ENCODE data around the gene APBA3. TPM values are rescaled to one million over a fixed set of nuclear protein-coding genes. Genes with fewer than 3 reads are reported as not detected.

The APBA3 gene
- total and polyA plus RNA-seq, 9 of the 15 experiments (the other 6 are each of a cell fraction or from before 2014, with no cell fraction given) = 0.10 to 29.5 (median 11.5) TPM

GRCh38 chr19:3761382-3762129 lies at the start of gene APBA3 (continued):
- TF ChIP-seq, protein P1, sequence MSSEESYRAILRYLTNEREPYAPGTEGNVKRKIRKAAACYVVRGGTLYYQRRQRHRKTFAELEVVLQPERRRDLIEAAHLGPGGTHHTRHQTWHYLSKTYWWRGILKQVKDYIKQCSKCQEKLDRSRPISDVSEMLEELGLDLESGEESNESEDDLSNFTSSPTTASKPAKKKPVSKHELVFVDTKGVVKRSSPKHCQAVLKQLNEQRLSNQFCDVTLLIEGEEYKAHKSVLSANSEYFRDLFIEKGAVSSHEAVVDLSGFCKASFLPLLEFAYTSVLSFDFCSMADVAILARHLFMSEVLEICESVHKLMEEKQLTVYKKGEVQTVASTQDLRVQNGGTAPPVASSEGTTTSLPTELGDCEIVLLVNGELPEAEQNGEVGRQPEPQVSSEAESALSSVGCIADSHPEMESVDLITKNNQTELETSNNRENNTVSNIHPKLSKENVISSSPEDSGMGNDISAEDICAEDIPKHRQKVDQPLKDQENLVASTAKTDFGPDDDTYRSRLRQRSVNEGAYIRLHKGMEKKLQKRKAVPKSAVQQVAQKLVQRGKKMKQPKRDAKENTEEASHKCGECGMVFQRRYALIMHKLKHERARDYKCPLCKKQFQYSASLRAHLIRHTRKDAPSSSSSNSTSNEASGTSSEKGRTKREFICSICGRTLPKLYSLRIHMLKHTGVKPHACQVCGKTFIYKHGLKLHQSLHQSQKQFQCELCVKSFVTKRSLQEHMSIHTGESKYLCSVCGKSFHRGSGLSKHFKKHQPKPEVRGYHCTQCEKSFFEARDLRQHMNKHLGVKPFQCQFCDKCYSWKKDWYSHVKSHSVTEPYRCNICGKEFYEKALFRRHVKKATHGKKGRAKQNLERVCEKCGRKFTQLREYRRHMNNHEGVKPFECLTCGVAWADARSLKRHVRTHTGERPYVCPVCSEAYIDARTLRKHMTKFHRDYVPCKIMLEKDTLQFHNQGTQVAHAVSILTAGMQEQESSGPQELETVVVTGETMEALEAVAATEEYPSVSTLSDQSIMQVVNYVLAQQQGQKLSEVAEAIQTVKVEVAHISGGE (CRISPR knock-in tag; IDR thresholded peaks at IDR 0.05) = peak in 2 of 3 experiments; percentile 87 to 98; a peak in 4 of 6 replicates
- TF ChIP-seq ASH1L (IDR thresholded peaks at IDR 0.05; ENCODE audit: borderline replicate concordance, low read depth, partially characterized antibody) (peak; percentile 67), POU5F1 (IDR thresholded peaks at IDR 0.05; ENCODE audit: borderline replicate concordance, low read depth, low read length, partially characterized antibody) (peak; percentile 63), ZNF778 (CRISPR knock-in tag; IDR thresholded peaks at IDR 0.05) (no peak), ZC3H11A (IDR thresholded peaks at IDR 0.05; ENCODE audit: low read depth, low read length) (no peak), KLF13 (tag; IDR thresholded peaks at IDR 0.05; ENCODE audit: borderline replicate concordance, low read depth) (0 out of 2 replicates have a peak, but pooled peaks have one; percentile 54), GABPA (tag; conservative IDR thresholded peaks at IDR 0.05; ENCODE audit: low read depth) (peak; percentile 88), EWSR1 (IDR thresholded peaks at IDR 0.05; ENCODE audit: borderline replicate concordance, low read depth, partially characterized antibody) (no peak), CCAR2 (IDR thresholded peaks at IDR 0.05; ENCODE audit: low read depth, low read length) (no peak), FOXA1 (IDR thresholded peaks at IDR 0.05; ENCODE audit: borderline replicate concordance) (no peak), BHLHE40 (IDR thresholded peaks at IDR 0.05; ENCODE audit: low read length) (peak; percentile 9; the same call in 1 of the 2 replicates), NCOA1 (IDR thresholded peaks at IDR 0.05; ENCODE audit: low read depth) (peak; percentile 97), NR2C2 (CRISPR knock-in tag; IDR thresholded peaks at IDR 0.05) (peak; percentile 66), NR2C2 (tag; IDR thresholded peaks at IDR 0.05) (no peak), ZC3H8 (IDR thresholded peaks at IDR 0.05) (peak; percentile 57; the same call in 1 of the 2 replicates), CBX2 (IDR thresholded peaks at IDR 0.05; ENCODE audit: insufficient read depth, low read length, poor library complexity, severe bottlenecking) (no peak), ARID2 (IDR thresholded peaks at IDR 0.05) (no peak), MNT (conservative IDR thresholded peaks at IDR 0.05) (peak; percentile 75 to 84), MTF1 (CRISPR knock-in tag; IDR thresholded peaks at IDR 0.05; ENCODE audit: borderline replicate concordance) (0 out of 2 replicates have a peak, but pooled peaks have one; percentile 7)
- TF ChIP-seq, protein P2, sequence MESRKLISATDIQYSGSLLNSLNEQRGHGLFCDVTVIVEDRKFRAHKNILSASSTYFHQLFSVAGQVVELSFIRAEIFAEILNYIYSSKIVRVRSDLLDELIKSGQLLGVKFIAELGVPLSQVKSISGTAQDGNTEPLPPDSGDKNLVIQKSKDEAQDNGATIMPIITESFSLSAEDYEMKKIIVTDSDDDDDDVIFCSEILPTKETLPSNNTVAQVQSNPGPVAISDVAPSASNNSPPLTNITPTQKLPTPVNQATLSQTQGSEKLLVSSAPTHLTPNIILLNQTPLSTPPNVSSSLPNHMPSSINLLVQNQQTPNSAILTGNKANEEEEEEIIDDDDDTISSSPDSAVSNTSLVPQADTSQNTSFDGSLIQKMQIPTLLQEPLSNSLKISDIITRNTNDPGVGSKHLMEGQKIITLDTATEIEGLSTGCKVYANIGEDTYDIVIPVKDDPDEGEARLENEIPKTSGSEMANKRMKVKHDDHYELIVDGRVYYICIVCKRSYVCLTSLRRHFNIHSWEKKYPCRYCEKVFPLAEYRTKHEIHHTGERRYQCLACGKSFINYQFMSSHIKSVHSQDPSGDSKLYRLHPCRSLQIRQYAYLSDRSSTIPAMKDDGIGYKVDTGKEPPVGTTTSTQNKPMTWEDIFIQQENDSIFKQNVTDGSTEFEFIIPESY (CRISPR knock-in tag; IDR thresholded peaks at IDR 0.05) = peak; percentile 65
